ENCODE results near the gene SNX7. TPM values are rescaled to one million over a fixed set of nuclear protein-coding genes. Genes with fewer than 3 reads are reported as not detected.

Gene SNX7
- total RNA-seq, 4 donors from 2014 or later, result 17.2 to 27.1 (median 22.3) TPM

- 76 to 89% methylated on average over 1 of the region's 1 CpG for WGBS, 2 donors
- intact Hi-C loops (cut with DNase I), result no loop called here
- Histone ChIP-seq H3K27me3 (no peaks in the 10 kb centered on the region), H3K27ac (no peak overlapping the region), H3K4me3 (replicated peaks in 1 of 3) (no peak overlapping the region), H3K36me3 (no peaks in the 10 kb centered on the region), H3K9me3 (no peaks in the 10 kb centered on the region), H3K4me1 (no peaks in the 10 kb centered on the region)
- TF ChIP-seq CTCF (IDR thresholded peaks at IDR 0.05), result no peak
- no peak for TF ChIP-seq POLR2A (IDR thresholded peaks at IDR 0.05)
- no peak for DNase-seq
These were observed 78.2 kb downstream of the SNX7 start for GRCh38 chr1:98739762-98740161.

GRCh38 chr1:98741164-98741563 lies 79.6 kb downstream of the SNX7 start:
- intact Hi-C loops (cut with DNase I), result no loop called here
- Histone ChIP-seq H3K36me3 (no peaks in the 10 kb centered on the region), H3K9me3 (no peaks in the 10 kb centered on the region), H3K4me1 (no peaks in the 10 kb centered on the region), H3K4me3 (replicated peaks in 1 of 3) (no peak overlapping the region), H3K27ac (no peak overlapping the region), H3K27me3 (no peaks in the 10 kb centered on the region)
- 63 to 67% methylated on average over 1 of the region's 1 CpG for WGBS, 2 donors
- DNase-seq, result no peak
- TF ChIP-seq POLR2A (IDR thresholded peaks at IDR 0.05) (no peak), CTCF (IDR thresholded peaks at IDR 0.05) (no peak)

GRCh38 chr1:98749152-98749756 lies 87.7 kb downstream of the SNX7 start:
- Histone ChIP-seq H3K4me3 (replicated peaks in 1 of 3) (no peak overlapping the region), H3K27me3 (no peaks in the 10 kb centered on the region), H3K4me1 (no peaks in the 10 kb centered on the region), H3K27ac (no peak overlapping the region), H3K9me3 (no peaks in the 10 kb centered on the region), H3K36me3 (no peaks in the 10 kb centered on the region)
- intact Hi-C loops (cut with DNase I), result no loop called here
- 53 to 57% methylated on average over 2 of the region's 2 CpGs for WGBS, 2 donors
- no peak for DNase-seq
- TF ChIP-seq POLR2A (IDR thresholded peaks at IDR 0.05), result no peak
- TF ChIP-seq CTCF (IDR thresholded peaks at IDR 0.05), result peak in 1 of 6 experiments; percentile 28

- Histone ChIP-seq H3K36me3 (no peaks in the 10 kb centered on the region), H3K4me1 (no peaks in the 10 kb centered on the region), H3K4me3 (replicated peaks in 1 of 3) (no peak overlapping the region), H3K27me3 (no peaks in the 10 kb centered on the region), H3K9me3 (no peaks in the 10 kb centered on the region), H3K27ac (no peak overlapping the region)
- no peak for TF ChIP-seq POLR2A (IDR thresholded peaks at IDR 0.05)
- WGBS, 2 donors, result 70 to 82% methylated on average over 1 of the region's 1 CpG
- intact Hi-C loops (cut with DNase I), result no loop called here
- DNase-seq, result no peak
These were observed 92.7 kb downstream of the SNX7 start for GRCh38 chr1:98754176-98754575.

- Histone ChIP-seq H3K9me3 (no peaks in the 10 kb centered on the region), H3K27ac (no peak overlapping the region), H3K36me3 (no peaks in the 10 kb centered on the region), H3K4me1 (no peaks in the 10 kb centered on the region), H3K27me3 (no peaks in the 10 kb centered on the region), H3K4me3 (replicated peaks in 1 of 3) (no peak overlapping the region)
- DNase-seq, result no peak
- WGBS, 2 donors, result 81 to 88% methylated on average over 4 of the region's 4 CpGs
- no peak for TF ChIP-seq POLR2A (IDR thresholded peaks at IDR 0.05)
- TF ChIP-seq CTCF (IDR thresholded peaks at IDR 0.05), result no peak
- intact Hi-C loops (cut with DNase I), result no loop called here
These were observed 99.8 kb downstream of the SNX7 start for GRCh38 chr1:98761219-98761865.
